ENCODE measurements around the gene L3MBTL4.

The L3MBTL4 gene

DNA sequence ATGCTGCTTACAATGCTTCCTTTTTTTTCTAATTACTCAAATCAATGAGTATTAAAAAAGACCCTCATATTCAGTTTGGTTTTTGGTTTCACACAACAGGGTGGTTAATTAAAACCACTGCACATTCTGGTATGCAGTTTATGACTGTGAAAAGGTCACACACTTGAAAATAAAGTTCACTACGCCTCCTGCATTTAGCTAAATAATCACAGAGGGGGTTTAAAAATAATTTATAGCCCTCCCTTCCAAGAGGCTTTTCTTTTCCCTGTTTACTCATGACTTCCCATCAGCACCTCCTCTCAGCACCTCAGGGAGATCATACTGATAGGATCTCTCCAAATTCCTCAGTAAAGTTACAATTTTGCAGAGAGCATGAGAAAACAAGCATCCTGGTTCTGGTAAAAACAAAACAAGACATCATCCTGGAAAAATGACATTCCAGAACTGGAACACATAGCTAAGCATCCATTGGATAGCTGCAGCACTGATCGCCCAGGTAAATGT, 389.9 kb downstream of the L3MBTL4 start:
- DNase-seq (ENCODE audit: low read depth), result no peak

GRCh38 chr18:6023551-6023950, 391.2 kb downstream of the L3MBTL4 start:
- DNase-seq (ENCODE audit: low read depth), result no peak

GRCh38 chr18:6022845-6023244, 391.9 kb downstream of the L3MBTL4 start:
- no peak for DNase-seq (ENCODE audit: low read depth)

- DNase-seq (ENCODE audit: low read depth), result no peak
Measured at GRCh38 chr18:6022074-6022444, 392.7 kb downstream of the L3MBTL4 start.

- no peak for DNase-seq (ENCODE audit: low read depth)
Measured at GRCh38 chr18:6021306-6022073, 393.2 kb downstream of the L3MBTL4 start.

- no peak for DNase-seq (ENCODE audit: low read depth)
Measured at GRCh38 chr18:6018671-6019070, 396.0 kb downstream of the L3MBTL4 start.

DNA sequence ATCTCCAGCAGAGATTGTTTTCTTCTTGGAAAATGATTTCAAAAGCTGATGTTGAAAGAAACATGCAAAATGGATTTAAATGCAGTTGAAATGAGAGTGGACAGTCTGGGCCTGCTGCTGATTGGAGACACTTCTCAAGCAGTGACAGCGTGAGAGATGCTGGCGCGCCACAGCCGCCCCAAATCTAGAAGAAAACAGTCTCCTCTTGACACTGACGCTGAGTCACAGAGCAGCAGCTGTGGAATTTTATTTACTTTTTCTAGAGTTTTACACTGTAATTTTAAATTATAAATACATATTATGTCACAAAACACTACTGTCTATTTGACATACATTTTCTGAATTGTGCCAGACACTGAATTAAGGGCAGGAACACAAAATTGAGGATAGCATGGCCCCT, 397.5 kb downstream of the L3MBTL4 start:
- no peak for DNase-seq (ENCODE audit: low read depth)

GRCh38 chr18:6015364-6015763, 399.3 kb downstream of the L3MBTL4 start:
- DNase-seq (ENCODE audit: low read depth), result no peak

DNA sequence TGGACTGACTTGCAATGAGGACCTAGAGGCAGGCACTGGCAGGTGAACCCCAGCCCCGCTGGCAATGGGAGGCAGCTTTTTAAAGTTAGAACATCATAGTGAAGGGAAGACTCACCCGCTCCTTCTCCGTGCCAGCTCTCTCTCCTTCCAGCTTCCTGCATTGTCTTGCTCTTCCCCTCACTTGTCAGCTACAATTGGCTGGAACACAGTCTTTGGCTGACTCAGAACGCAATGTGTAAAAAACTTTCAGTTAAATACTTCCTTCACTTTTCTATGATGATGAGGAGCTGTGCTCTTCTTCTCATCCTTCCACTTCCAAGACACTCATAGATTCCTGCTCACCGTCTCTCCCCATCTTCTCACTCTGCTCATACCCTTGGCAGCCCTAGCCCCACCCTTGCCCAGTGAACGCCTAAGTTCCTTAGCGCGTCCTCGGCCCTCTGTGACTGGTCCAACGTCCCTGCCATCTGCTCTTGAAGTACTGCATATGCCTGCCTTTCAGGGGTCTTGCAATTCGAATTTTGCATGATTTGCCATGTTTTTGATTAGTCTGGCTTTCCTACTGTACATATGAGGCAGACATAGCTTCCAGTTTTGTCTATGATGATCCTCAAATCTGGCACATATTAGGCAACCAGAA, 401.4 kb downstream of the L3MBTL4 start:
- no peak for DNase-seq (ENCODE audit: low read depth)

GRCh38 chr18:6010921-6011320, 403.8 kb downstream of the L3MBTL4 start:
- DNase-seq (ENCODE audit: low read depth), result no peak

GRCh38 chr18:6010284-6010683, 404.4 kb downstream of the L3MBTL4 start:
- no peak for DNase-seq (ENCODE audit: low read depth)

- DNase-seq (ENCODE audit: low read depth), result no peak
Measured at GRCh38 chr18:6009756-6010155, 405.0 kb downstream of the L3MBTL4 start.

- no peak for DNase-seq (ENCODE audit: low read depth)
Measured at GRCh38 chr18:6004683-6005082, 410.0 kb downstream of the L3MBTL4 start.

GRCh38 chr18:6004119-6004518, 410.6 kb downstream of the L3MBTL4 start:
- no peak for DNase-seq (ENCODE audit: low read depth)

DNA sequence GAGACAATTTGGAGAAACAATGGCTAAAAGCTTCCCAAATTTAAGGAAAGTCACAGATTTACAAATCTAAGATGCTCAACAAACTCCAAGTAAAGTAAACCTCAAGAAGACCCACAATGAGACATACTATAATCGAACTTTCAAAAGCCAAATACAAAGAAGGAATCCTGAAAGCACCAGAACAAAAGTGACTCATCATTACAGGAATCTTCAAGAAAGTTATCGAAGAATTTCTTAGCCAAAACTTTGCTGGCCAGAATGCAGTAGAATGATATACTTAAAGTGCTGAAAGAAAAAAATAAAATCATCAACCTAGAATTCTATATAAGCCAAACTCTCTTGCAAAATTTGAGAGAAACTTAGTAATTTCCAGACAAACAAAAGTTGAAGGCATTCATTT, 412.8 kb downstream of the L3MBTL4 start:
- DNase-seq (ENCODE audit: low read depth), result no peak

DNA sequence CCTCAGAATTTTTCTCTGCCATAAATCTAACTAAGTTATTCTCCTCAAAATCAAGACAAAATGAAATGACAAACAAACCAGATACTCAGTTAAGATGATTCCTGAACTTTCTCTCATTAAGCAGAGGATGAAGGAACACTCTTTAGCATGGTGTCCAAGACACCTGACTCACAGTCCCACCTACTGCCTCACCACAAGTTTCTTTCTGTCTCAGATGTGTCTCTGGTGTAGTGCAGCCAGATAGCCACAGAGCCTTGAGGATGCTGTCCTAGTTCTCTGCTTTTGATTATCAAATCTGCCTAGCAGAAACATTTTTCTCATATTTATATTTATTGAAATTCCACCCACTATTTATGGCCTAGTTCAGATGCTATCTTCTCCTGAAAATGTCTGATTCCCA, 415.8 kb downstream of the L3MBTL4 start:
- no peak for DNase-seq (ENCODE audit: low read depth)

- DNase-seq (ENCODE audit: low read depth), result no peak
Measured at GRCh38 chr18:5998166-5998881, 416.4 kb downstream of the L3MBTL4 start.

GRCh38 chr18:5997361-5997760, 417.4 kb downstream of the L3MBTL4 start:
- DNase-seq (ENCODE audit: low read depth), result no peak

GRCh38 chr18:5995626-5996025, 419.1 kb downstream of the L3MBTL4 start:
- DNase-seq (ENCODE audit: low read depth), result no peak

GRCh38 chr18:5993938-5994337, 420.8 kb downstream of the L3MBTL4 start:
- DNase-seq (ENCODE audit: low read depth), result no peak

DNA sequence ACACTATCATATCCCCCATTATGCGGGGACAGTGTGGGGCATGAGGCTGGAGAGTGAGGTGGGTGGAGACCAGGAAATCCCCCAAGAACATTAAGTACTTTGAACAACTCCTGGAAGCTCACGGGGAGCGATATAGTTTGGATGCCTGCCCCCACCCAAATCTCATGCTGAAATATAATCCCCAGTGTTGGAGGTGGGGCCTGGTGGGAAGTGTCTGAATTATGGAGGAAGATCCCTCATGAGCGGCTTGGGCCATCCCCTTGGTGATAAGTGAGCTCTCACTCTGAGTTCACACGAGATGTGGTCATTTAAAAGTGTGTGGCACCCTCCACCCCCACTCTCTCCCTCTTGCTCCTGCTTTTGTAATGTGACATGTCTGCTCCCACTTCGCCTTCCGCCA, 422.3 kb downstream of the L3MBTL4 start:
- DNase-seq (ENCODE audit: low read depth), result no peak

- no peak for DNase-seq (ENCODE audit: low read depth)
Measured at GRCh38 chr18:5987249-5987648, 427.5 kb downstream of the L3MBTL4 start.
